GM21786 (cell line): Measurements from ENCODE around the gene ZC3HAV1L.
"Not testable (repeated sequence)": the region's sequence is repeated elsewhere in the genome, so short reads cannot be mapped to it uniquely, and the experiment has no call there.

Experiments
- ATAC-seq: cut with Tn5 transposase; IDR thresholded peaks from one replicate; pipeline ENCODE4 v1.9.1; 2021; ENCODE audit not compliant: unreplicated experiment

Gene ZC3HAV1L

GRCh38 chr7:139022286-139022685 is 13.6 kb downstream of the ZC3HAV1L start:
- ATAC-seq = no peak

DNA sequence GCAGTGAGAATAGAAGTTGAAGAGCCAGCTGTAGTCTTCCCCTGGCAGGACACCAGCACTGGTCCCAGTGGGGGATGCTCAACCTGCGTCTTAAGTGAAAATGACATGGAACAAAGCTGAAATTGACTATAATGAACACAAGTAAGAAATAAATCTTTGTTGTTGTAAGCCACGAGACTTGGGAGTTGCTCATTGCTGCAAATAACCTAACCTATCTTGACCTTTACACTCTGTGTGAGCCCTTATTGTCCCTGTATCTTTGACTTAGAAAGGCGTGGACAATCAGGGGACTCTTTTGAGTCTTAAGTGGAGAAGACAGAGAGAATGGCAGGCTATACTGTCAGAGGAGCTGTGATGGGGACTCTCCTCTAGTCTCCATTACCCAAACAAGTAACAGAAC is 16.9 kb downstream of the ZC3HAV1L start:
- ATAC-seq = no peak

DNA sequence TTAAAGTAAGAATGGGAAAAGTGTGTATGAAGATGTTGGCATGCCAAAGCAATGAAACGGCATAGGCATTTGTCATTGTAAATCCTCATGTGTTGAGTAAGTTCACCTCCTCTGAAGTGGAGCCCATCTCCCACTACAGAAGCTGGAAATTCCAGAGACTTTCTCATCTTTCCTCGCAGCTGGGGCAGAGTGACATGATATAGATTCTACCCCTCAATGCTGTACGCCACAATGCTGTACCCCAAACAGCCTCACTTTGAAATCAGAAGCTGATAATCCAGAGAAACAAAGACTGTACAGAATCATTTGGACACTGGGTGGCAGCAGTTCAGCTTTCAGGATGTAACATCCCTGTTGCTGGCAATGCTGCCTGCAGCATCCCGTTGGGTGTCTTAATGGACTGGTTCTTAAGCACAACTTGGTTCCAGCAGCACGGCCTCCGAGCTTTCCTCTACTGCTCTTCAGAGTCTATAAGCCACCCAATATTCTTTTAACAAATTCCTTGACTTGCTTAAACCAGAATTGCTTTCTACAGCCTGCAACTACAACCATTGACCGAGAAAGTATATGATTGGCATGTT is 18.8 kb downstream of the ZC3HAV1L start:
- ATAC-seq = peak; percentile 82

- ATAC-seq = no peak
Measured at GRCh38 chr7:139011373-139011772, 24.5 kb downstream of the ZC3HAV1L start.

DNA sequence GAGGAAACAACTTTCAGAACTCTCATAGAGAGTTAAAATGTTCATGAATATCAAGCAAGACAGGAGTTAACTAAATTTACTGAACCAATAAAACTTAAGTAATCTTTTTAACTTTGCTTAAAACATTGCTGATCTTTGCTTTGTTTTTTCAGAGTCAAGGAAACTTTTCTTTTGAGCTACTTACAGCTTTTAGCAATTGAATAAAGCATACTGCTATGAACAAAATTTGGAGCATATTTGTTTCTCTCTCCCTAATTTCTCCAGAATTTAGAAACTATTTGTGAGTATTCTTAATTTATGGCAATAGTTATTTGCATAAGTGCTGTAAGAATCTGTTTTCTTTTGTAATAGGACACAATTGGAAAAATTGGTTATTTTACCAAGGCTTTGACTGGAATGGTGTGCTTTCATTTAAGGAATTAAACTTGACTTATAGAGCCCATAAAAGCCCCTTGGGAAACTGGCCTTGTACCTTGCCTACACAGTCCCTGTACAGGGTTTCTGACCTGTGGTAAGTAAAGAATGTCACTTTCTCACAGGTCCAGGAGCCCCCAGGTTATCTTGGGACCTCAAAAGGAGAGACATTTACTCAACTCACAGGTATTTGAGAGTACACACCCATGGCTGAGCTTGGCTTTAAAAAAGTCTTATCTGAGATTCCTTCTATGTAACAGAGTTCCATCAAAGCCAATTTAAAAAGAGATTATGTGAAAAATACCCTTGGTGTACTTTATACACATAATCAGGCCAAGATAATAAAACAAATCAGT is 31.3 kb downstream of the ZC3HAV1L start:
- ATAC-seq = no peak

DNA sequence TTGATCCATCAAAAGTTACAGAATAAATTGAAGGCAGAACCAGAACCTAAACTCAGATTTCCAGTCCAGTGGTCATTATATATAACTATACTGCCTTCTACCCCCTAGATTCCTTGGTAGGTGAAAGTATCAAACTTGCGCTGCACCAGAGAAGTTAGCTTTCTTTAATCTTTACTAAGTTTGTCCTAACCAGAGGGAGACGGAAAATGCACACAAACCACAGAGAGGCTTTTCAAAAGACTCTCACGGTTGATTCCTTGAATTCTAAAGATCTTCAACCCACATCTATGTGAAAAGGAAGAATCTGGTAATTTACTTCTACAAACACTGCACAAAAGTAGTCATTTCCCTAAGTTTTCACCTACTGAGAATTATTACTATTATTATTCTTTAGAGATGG is 36.4 kb downstream of the ZC3HAV1L start:
- no peak for ATAC-seq

DNA sequence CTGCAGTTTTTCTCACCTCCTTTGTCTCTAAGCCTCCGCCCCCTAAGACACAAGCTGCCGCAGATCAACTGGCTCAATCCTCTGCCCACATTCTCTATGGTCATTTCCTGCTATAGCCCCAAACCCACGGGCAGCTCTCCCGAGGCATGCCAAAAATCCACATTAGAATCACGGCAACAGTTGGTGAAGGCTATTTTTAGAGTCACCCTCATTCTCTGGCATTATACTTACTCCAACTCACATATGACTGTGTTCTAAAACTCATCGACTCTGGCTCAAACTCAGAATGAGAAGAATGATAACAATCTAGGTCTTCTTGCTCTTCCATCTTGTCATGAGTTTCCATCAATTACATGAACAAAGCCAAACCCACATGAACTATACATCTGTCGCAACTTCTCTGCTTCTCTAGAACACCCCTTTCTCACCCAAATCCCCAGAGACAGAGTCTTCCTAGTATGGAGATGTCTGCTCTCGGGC is 43.8 kb downstream of the ZC3HAV1L start:
- ATAC-seq = no peak

- ATAC-seq = no peak
Measured at GRCh38 chr7:138987686-138988085, 48.2 kb downstream of the ZC3HAV1L start.

DNA sequence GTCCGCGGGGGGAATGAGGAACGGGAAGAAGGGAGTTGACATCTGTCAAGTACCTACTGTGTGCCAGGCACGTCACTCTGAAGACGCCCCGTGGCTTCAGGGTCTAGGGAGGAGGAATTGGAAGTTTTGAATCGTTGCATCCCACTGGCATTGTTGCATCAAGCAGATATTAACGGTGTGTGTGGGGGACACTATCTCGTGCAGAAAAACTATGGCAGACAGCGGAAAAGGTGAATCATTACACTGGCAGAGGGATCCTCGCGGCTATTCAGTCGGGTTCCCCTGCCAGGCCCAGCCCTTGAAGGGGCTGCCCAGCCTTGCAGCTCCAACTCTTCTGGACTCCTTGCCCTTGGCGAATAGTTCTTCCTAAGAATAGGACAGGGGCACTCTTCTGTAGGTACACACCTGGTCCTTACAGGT is 53.6 kb downstream of the ZC3HAV1L start:
- no peak for ATAC-seq

- peak; percentile 79 for ATAC-seq
Measured at GRCh38 chr7:138981332-138982203, 54.3 kb downstream of the ZC3HAV1L start, which contains the start of gene KIAA1549. Gene KIAA1549, minus strand, starts transcription at chr7:138981389. Its CDS starts 120 bp downstream, at chr7:138981269.

GRCh38 chr7:138980563-138981291 is 55.1 kb downstream of the ZC3HAV1L start:
- ATAC-seq = peak; percentile 59

GRCh38 chr7:138979988-138980562 is 55.8 kb downstream of the ZC3HAV1L start:
- no peak for ATAC-seq

- no peak for ATAC-seq
Measured at GRCh38 chr7:138979226-138979979, 56.4 kb downstream of the ZC3HAV1L start.

DNA sequence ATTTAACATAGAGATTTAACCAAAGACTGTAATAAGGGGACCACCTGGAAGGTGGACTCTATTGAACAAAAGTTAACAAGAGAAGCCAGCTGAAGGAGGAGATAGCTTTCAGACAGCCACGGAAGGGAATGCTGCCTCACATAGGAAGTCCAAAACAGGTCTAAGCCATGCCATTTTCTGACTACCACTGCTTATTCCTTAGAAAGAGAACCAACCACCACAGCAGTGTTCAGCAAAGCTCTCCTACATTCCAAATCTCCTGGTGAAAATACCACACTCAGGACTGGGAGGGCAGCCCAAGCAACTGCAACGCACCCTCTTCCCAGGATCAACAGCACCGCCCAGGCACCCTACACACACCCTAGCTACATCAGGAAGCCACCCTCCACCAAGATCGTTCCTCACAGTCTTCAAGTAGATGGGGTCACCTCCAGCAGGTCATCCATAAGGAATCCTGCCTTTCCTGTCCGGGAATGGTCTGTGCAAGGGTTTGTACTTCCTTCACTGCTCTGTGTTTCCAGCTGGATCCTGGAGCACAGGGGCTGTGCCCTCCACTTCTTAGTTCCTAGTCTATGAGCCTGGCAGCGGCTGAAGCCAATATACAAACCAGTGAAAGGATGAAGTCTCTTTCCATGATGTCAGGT is 57.2 kb downstream of the ZC3HAV1L start:
- no peak for ATAC-seq

DNA sequence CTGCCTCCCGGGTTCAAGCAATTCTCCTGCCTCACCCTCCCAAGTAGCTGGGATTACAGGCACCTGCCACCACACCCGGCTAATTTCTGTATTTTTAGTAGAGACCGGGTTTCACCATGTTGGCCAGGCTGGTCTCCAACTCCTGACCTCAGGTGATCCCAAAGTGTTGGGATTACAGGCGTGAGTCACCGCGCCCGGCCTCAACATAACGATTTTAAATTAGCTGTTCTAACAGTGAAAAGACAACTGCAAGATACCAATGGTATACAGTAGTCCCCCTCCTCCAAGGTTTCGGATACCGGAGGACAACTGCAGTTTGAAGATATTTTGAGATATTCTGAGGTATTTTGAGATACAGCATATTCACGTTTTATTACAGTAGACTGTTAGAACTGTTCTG is 59.7 kb downstream of the ZC3HAV1L start:
- ATAC-seq = not testable (repeated sequence)
